AG10803 (cell line): Measurements from ENCODE around the gene NEFH.

Source experiments
- DNase-seq: peaks from one replicate; pipeline ENCODE4 v3.0.0; 2010; ENCODE audit warnings: low read depth
- H3K4me3 ChIP-seq: 2 replicates; pipeline ENCODE4 v1.5.1; 2011; ENCODE audit warnings: mild to moderate bottlenecking, low read length, control low read depth
- CTCF ChIP-seq: conservative IDR thresholded peaks from 2 replicates; pipeline ENCODE4 v1.5.1; 2011; ENCODE audit warnings: mild to moderate bottlenecking, low read length, control low read depth, inconsistent platforms

NEFH gene

DNA sequence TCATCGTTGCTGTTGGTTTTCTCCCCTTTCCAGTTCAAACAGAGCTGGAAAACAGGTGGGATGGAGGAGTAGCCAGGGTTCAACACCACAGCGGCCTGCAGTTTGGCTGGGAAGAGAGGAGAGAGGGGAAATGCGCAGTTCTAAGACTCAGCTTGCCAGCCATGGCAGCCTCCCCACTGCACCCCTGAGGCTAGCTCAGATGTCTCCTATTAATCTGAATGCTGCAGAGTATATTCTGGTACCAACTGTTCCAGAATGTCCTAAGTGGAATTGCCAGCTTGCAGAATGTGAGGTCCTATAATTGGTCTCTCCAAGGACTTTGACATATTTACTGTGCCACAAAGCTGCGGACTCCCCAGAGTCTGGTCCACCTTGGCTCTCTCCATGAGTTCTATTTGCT, 32.0 kb downstream of the NEFH start:
- no peak for TF ChIP-seq CTCF
- DNase-seq = no peak
- no peak overlapping the region for H3K4me3 ChIP-seq

- no peak for TF ChIP-seq CTCF
- no peak overlapping the region for H3K4me3 ChIP-seq
- no peak for DNase-seq
Observed at GRCh38 chr22:29517215-29517908, 37.3 kb downstream of the NEFH start.

DNA sequence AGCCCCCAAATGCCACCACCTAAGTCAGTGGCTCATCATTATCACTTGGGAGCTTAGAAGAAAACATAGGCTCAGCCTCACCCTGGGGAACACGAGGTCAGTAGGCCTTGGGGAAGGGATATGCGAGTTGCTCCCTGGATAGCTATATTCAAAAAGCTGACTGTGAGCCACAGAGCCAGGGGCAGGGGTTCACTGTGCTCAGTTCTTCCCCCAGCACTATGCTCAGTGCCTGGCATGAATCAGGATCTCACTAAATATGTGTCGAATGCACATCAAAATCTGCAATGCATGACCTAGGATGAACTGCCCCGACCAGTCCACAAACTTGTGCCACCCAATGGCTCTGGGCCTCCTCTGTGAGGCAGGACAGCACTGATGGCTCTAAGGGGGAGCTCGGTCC, 38.4 kb downstream of the NEFH start:
- no peak for TF ChIP-seq CTCF
- DNase-seq = no peak
- no peak overlapping the region for H3K4me3 ChIP-seq

- H3K4me3 ChIP-seq = no peak overlapping the region
- no peak for DNase-seq
- no peak for TF ChIP-seq CTCF
Observed at GRCh38 chr22:29519996-29520395, 40.0 kb downstream of the NEFH start.

DNA sequence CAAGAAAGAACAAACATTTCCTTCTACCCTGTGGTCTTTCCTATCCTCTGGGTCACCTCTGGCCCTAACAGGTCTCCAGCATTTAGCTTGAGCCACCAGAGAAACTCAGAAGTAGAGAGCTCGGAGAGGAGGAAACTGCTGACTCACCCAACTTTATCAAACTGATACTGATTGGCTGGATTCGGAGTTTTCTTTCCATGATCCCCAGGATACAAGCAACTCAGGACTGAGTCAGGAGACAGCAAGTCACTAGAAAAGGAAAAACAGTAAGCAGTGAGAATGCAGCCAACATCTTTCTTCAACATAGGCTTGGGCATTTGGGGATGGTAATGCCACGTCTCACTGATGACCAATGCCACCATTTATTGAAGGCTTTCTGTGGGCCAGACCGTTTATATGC, 40.8 kb downstream of the NEFH start:
- H3K4me3 ChIP-seq = no peak overlapping the region
- TF ChIP-seq CTCF = no peak
- DNase-seq = peak; percentile 45

DNA sequence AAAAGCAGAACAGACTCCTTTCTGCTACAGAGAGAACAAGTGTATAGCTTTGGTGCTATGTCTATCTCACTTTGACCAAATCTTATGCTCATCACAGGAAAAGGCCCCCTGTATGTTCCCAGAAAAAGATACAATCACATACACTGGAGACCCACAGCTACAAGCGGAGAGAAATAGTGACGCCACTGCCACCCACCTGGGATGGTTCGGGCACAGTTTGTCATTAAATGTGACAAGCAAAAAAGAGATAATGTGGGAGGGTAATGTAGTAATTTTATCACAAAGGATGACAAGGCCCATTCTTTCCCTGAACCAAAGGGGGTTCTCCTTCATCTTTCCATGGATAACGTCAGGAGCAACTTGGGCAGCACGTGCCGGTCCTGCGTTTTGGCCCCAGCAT, 41.5 kb downstream of the NEFH start:
- DNase-seq = no peak
- TF ChIP-seq CTCF = no peak
- H3K4me3 ChIP-seq = no peak overlapping the region

GRCh38 chr22:29523761-29524160, 43.7 kb downstream of the NEFH start:
- DNase-seq = no peak
- H3K4me3 ChIP-seq = no peak overlapping the region
- TF ChIP-seq CTCF = no peak
